Small intestine (tissue), 7 donors: ENCODE data around the gene SEPTIN11. TPM values are rescaled to one million over a fixed set of nuclear protein-coding genes. Genes with fewer than 3 reads are reported as not detected.

Source experiments
- DNase-seq, 2 donors: peaks; one replicate each; pipeline versions ENCODE4 v3.0.0 to v3.0.0-alpha.2; 2013
- FAIRE-seq: peaks from 2 replicates; lab custom pipeline; 2012; peaks lifted over from hg19 to GRCh38; lab: Jason Lieb, UNC
- H3K27ac ChIP-seq, 3 donors: one replicate each; pipeline ENCODE4 v1.5.1; 2013; ENCODE audit warnings: low read length in 2 of 3, mild to moderate bottlenecking in 2 of 3, control low read depth in 1 of 3, inconsistent platforms in 1 of 3, low read depth in 1 of 3, moderate library complexity in 1 of 3
- H3K27me3 ChIP-seq, 3 donors: one replicate each; pipeline ENCODE4 v1.6.1; 2013; ENCODE audit warnings: low read length in 3 of 3, inconsistent platforms in 1 of 3; ENCODE audit not compliant: control insufficient read depth in 3 of 3, insufficient read depth in 3 of 3
- H3K36me3 ChIP-seq, 3 donors: one replicate each; pipeline ENCODE4 v1.6.1; 2013; ENCODE audit warnings: low read length in 3 of 3, inconsistent platforms in 1 of 3, low read depth in 1 of 3, mild to moderate bottlenecking in 1 of 3, moderate library complexity in 1 of 3; ENCODE audit not compliant: control insufficient read depth in 3 of 3, insufficient read depth in 2 of 3
- H3K4me1 ChIP-seq, 3 donors: one replicate each; pipeline ENCODE4 v1.6.1; 2013; ENCODE audit warnings: low read length in 2 of 3, inconsistent platforms in 1 of 3, low read depth in 1 of 3, mild to moderate bottlenecking in 1 of 3, moderate library complexity in 1 of 3; ENCODE audit not compliant: control insufficient read depth in 3 of 3, insufficient read depth in 2 of 3
- H3K4me3 ChIP-seq, 3 donors: one replicate each; pipeline ENCODE4 v1.5.1; 2013; ENCODE audit warnings: low read length in 3 of 3, control low read depth in 1 of 3, inconsistent platforms in 1 of 3, low read depth in 1 of 3, mild to moderate bottlenecking in 1 of 3, moderate library complexity in 1 of 3
- H3K9me3 ChIP-seq, 2 donors: one replicate each; pipeline ENCODE4 v1.6.1; 2013; ENCODE audit warnings: low read depth in 1 of 2, low read length in 1 of 2; ENCODE audit not compliant: control insufficient read depth in 2 of 2, insufficient read depth in 1 of 2
- WGBS, 3 donors: extraction: QIAGEN DNeasy Blood & Tissue Kit; methylation state at CpG; one replicate each; pipeline ENCODE4 v1.1.7; 2013; 5-methylcytosine and 5-hydroxymethylcytosine counted together
- polyA plus RNA-seq, 4 donors: library from polyadenylated mRNA; stranded (reverse) in 3 of 4; unstranded in 1 of 4; fragments of 200-250 nt in 3 of 4; fragments of 120-200 nt in 1 of 4; gene quantifications; one replicate each; pipeline versions ENCODE4 v1.2.1 to v1.2.3, GENCODE V29; 2013
- donor health status: healthy with polysubstance abuse.
- donor health status: control.
- donor health status: control.
- donor health status: Bipolar disorder and iron deficiency.
- donor health status: healthy.

The SEPTIN11 gene
- polyA plus RNA-seq, 4 donors: 19.0 to 56.0 (median 27.1) TPM

DNA sequence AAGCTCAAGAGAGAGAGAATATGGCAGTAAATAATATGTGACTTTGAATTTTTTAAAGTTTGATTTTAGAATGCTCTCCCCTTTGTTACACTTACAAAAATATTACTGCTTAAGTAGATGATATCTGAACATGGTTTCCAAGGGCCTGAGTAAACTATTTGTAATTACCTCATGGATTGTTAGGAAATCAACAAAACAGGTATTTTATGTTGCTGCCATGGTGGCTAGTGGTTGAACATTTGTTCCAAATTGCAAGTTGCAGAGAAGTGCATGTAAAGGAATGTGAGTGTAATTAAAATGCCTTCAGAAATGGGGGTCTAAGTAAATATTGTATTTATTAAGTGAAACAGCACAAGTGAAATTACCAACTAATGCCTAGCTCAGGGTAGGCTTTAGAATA lies 27.6 kb downstream of the SEPTIN11 start:
- FAIRE-seq (no peak), DNase-seq (no peak)
- Histone ChIP-seq H3K36me3 (peaks cover 0 to 9% (median 0%) of the 10 kb centered on the region in 3 donors), H3K4me3 (no peak overlapping the region), H3K4me1 (peaks cover 0 to 4% (median 0%) of the 10 kb centered on the region in 3 donors), H3K9me3 (no peaks in the 10 kb centered on the region), H3K27me3 (no peaks in the 10 kb centered on the region), H3K27ac (no peak overlapping the region)

DNA sequence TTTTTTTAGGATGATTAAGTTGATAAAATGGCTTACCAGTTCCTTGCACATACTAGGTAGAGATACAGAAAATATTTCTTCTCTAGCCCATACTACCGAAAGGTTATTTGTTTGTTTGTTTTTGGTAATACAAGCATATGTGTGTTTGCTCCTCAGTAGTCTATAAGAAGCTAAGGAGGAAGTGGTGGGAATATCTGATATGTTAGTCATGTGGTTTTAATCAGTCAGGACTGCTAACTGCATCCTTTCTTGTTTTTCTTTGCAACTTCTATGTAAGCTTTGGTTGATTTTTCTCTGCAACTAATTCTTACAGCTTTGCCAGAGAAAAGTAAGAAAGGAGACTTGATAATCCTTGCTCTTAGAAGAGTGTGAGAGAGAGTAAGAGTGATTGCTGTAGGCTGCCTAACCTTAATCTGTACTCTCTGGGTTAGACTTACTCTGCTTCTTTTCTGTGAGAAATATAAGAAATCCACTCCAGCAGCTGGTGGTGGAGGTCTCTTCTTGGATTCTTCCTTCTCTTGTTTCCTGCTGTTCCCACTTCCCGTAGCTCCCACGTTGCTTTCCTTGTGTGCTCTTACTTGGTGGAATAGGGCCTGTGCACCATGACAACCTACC lies 28.3 kb downstream of the SEPTIN11 start:
- Histone ChIP-seq H3K9me3 (no peaks in the 10 kb centered on the region), H3K4me3 (no peak overlapping the region), H3K4me1 (peaks cover 0 to 6% (median 0%) of the 10 kb centered on the region in 3 donors), H3K27ac (no peak overlapping the region), H3K27me3 (no peaks in the 10 kb centered on the region), H3K36me3 (peaks cover 0 to 9% (median 0%) of the 10 kb centered on the region in 3 donors)
- no peak for FAIRE-seq
- no peak for DNase-seq
- 70 to 88% (median 78%) methylated on average over 3 of the region's 3 CpGs for WGBS, 3 donors

DNA sequence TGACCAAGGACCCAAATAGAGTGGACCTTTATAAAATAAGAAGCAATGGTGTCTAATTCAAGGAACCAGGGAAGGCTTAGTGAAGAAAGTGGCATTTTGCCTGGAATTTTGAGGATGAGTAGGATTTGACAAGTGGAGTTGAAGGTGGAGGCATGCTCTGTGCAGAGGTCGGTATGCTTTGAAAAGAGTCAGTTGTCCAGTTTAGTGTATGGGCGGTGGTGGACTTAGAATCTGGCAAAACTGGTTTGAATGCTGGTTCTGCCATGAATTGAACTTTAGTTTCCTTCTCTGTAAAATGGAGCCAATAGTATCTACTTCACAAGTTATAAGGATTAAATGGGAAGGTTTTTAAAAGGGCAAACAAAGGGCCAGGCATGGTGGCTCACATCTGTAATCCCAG lies 29.7 kb downstream of the SEPTIN11 start:
- Histone ChIP-seq H3K4me1 (peaks cover 4 to 6% (median 6%) of the 10 kb centered on the region in 3 donors), H3K4me3 (no peak overlapping the region), H3K27ac (no peak overlapping the region), H3K27me3 (no peaks in the 10 kb centered on the region), H3K9me3 (no peaks in the 10 kb centered on the region), H3K36me3 (peaks cover 0 to 5% (median 0%) of the 10 kb centered on the region in 3 donors)
- FAIRE-seq (no peak), DNase-seq (no peak)
- WGBS, 3 donors: 94 to 95% (median 95%) methylated on average over 2 of the region's 2 CpGs

DNA sequence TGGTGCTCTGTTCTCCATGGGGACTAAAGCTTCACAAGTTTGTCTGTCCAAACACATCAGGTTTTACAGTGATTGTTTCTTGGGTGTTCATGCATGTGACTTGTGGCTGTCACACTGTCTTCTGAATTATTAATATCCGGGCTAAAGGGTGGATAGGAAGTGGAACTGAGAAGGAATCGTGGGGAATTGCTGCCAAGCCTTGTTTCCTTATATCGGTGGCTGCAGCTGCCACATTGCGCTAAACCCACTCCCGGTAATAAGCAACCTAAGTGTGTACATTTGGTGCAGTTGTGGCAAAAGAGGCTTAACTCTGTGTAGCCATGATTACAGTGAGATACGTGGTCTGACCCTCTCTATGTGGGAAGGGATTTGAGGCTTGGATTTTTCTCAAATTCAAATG lies 30.7 kb downstream of the SEPTIN11 start:
- H3K27me3 ChIP-seq: no peaks in the 10 kb centered on the region
- WGBS, 3 donors: 49 to 57% (median 56%) methylated on average over 6 of the region's 6 CpGs
- peaks cover 0 to 2% (median 0%) of the 10 kb centered on the region in 3 donors for H3K36me3 ChIP-seq
- no peak for DNase-seq
- no peak overlapping the region for H3K4me3 ChIP-seq
- FAIRE-seq: no peak
- H3K9me3 ChIP-seq: no peaks in the 10 kb centered on the region
- H3K27ac ChIP-seq: peak overlapping the region in 1 of 3 donors; percentile 54
- peaks cover 6 to 14% (median 8%) of the 10 kb centered on the region in 3 donors for H3K4me1 ChIP-seq

DNA sequence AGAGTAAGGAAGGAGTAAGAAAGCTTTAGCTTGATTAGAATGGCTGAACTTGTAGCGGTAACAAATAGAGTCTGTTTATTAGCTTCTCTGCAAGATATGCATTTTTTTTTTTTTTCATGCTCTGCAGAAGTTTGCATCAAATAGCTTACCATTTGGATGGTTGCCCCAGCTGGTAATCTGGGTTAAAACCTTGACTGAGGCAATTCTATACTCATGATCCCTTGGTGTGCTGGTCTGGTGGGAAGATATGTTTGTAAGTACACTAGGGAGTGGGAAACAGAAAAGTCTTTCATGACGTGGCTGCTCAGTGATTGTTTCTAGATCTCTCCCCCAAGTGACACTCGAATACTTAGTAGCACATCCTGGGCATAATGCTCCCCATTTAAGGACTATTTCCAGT lies 32.1 kb downstream of the SEPTIN11 start:
- no peaks in the 10 kb centered on the region for H3K9me3 ChIP-seq
- no peaks in the 10 kb centered on the region for H3K27me3 ChIP-seq
- H3K4me3 ChIP-seq: no peak overlapping the region
- FAIRE-seq (no peak), DNase-seq (no peak)
- peaks cover 6 to 23% (median 8%) of the 10 kb centered on the region in 3 donors for H3K4me1 ChIP-seq
- H3K27ac ChIP-seq: no peak overlapping the region
- peaks cover 0 to 2% (median 0%) of the 10 kb centered on the region in 3 donors for H3K36me3 ChIP-seq
- 68 to 84% (median 82%) methylated on average over 3 of the region's 3 CpGs for WGBS, 3 donors

DNA sequence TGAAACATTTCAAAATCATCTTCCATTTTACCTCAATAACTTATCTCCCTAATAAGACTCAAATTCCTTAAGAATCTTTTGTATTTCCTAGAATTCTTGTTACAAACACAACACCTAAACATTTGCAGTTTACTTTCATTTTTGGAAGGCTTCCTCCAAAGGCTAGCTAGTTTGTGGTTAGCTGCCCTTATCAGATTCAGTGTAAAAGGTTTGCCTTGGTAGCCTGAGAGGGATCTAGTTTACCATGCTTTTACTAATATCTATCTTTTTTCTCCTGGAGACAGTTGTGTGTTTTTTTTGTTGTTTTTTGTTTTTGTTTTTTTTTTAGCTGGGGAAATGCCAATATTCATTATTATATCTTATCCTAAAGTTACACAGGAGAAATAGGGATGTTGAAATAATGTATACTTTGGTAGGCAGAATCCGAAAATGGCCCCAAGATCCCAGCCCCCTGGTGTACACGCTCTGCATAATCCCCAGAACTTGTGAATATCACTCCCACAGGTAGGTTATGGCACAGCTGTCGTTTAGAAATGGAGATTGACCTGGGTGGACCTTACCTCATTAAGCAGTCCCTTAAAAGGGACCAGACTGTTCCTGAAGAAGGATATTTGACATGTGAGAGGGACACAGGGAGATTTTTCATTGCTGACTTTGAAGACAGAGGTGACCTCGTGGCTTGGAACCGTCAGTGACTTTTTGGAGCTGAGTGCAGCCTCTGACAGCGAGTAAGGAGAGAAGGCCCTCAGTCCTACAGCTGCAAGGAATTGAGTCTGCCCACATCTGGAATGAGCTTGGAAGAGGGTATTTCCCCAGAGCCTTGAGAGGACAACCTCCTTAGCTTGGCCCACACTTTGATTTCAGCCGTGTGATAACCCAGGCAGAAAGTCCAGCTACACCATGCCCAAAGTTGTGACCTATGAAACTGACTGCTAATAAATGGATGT lies 33.4 kb downstream of the SEPTIN11 start:
- DNase-seq: no peak
- Histone ChIP-seq H3K27me3 (no peaks in the 10 kb centered on the region), H3K4me3 (no peak overlapping the region), H3K36me3 (peaks cover 0 to 2% (median 0%) of the 10 kb centered on the region in 3 donors), H3K4me1 (peaks cover 11 to 25% (median 16%) of the 10 kb centered on the region in 3 donors), H3K27ac (peak overlapping the region in 1 of 3 donors; percentile 2), H3K9me3 (no peaks in the 10 kb centered on the region)
- 65 to 71% (median 70%) methylated on average over 7 of the region's 7 CpGs for WGBS, 3 donors
- FAIRE-seq: no peak

DNA sequence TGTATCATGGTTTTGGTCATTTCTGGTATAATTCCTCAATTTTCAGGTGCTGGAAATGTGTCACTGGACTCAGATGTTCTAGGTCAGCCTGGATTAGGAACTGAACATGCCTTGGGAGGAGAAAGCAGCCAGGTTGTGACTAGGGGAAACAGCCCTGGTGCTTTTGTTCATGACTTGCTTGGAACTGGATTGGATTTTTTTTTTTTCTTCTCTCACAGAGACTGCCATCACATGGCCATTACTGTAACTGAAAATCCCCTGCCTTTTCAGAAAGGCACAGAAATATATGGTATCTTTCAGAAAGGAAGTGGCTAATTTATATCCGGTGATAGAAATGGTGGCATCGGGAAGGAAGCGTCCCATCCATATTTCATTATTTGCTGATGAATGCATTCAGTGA lies 34.6 kb downstream of the SEPTIN11 start:
- DNase-seq (peak in 1 of 2 donors; percentile 39), FAIRE-seq (no peak)
- Histone ChIP-seq H3K27me3 (no peaks in the 10 kb centered on the region), H3K4me1 (peaks cover 11 to 25% (median 21%) of the 10 kb centered on the region in 3 donors), H3K27ac (peak overlapping the region; percentile 11 to 58 (median 13)), H3K9me3 (no peaks in the 10 kb centered on the region), H3K4me3 (no peak overlapping the region), H3K36me3 (no peaks in the 10 kb centered on the region)
- 47 to 81% (median 64%) methylated on average over 3 of the region's 3 CpGs for WGBS, 3 donors

DNA sequence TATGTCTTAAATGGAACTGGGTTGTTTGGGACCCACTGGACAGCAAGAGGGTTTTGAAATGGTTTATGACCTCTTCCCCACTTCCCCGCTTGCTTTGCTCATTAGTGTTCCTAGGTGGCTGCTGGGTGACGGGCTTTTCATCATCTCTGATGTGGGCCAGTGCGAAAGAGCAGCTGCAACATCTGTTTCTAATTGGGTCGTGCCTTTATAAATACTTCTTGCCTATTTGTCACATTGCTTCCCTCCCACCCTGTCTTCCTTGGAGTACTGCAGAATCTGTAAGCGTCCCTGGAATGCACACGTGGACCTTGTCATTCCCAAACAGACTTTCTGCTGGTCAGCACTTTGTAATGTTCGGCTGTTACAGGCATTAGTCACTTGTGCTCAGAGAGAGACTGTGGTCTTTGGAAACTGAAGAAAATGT lies 35.2 kb downstream of the SEPTIN11 start:
- 63 to 77% (median 64%) methylated on average over 7 of the region's 7 CpGs for WGBS, 3 donors

More for the DNA sequence above, 35.2 kb downstream of the SEPTIN11 start:
- FAIRE-seq (no peak), DNase-seq (peak; percentile 56 to 71)
- H3K36me3 ChIP-seq: no peaks in the 10 kb centered on the region
- H3K27ac ChIP-seq: peak overlapping the region in 2 of 3 donors; percentile 13 to 59
- H3K4me3 ChIP-seq: no peak overlapping the region
- no peaks in the 10 kb centered on the region for H3K27me3 ChIP-seq
- peaks cover 11 to 25% (median 21%) of the 10 kb centered on the region in 3 donors for H3K4me1 ChIP-seq
- no peaks in the 10 kb centered on the region for H3K9me3 ChIP-seq
